BLaER1 treated with 17β-estradiol and CSF1 and Interleukin-3, amounts not matched to agents 10 nM and 100 nM (cell line): ENCODE data around the gene CNNM1.

Experiments used
- H3K27ac ChIP-seq, 11 experiments: shearing (Covaris generic); formaldehyde crosslinking; 2 replicates each; pipeline ENCODE4 v1.8.1; 2022
- H3K27me3 ChIP-seq, 11 experiments: shearing (Covaris generic); formaldehyde crosslinking; 2 replicates each; pipeline ENCODE4 v1.8.1; 2022
- H3K36me3 ChIP-seq, 11 experiments: shearing (Covaris generic); formaldehyde crosslinking; 2 replicates each; pipeline ENCODE4 v1.8.1; 2022
- H3K4me1 ChIP-seq, 10 experiments: shearing (Covaris generic); formaldehyde crosslinking; 2 replicates each; pipeline ENCODE4 v1.8.1; 2022
- H3K4me2 ChIP-seq, 11 experiments: shearing (Covaris generic); formaldehyde crosslinking; 2 replicates each; pipeline ENCODE4 v1.8.1; 2022
- H3K4me3 ChIP-seq, 10 experiments: shearing (Covaris generic); formaldehyde crosslinking; 2 replicates each; pipeline ENCODE4 v1.8.1; 2022
- H3K9ac ChIP-seq, 11 experiments: shearing (Covaris generic); formaldehyde crosslinking; 2 replicates each; pipeline ENCODE4 v1.8.1; 2022
- H3K9me3 ChIP-seq, 11 experiments: shearing (Covaris generic); formaldehyde crosslinking; replicated peaks in 1 of 11; 2 replicates each; pipeline ENCODE4 v1.8.1; 2022
- H4K20me1 ChIP-seq, 11 experiments: shearing (Covaris generic); formaldehyde crosslinking; 2 replicates each; pipeline ENCODE4 v1.8.1; 2022
- Cebpa-rat ChIP-seq, 11 experiments: shearing (Covaris generic); IDR thresholded peaks; 2 replicates each; pipeline ENCODE4 v1.8.1; 2022

Gene CNNM1

DNA sequence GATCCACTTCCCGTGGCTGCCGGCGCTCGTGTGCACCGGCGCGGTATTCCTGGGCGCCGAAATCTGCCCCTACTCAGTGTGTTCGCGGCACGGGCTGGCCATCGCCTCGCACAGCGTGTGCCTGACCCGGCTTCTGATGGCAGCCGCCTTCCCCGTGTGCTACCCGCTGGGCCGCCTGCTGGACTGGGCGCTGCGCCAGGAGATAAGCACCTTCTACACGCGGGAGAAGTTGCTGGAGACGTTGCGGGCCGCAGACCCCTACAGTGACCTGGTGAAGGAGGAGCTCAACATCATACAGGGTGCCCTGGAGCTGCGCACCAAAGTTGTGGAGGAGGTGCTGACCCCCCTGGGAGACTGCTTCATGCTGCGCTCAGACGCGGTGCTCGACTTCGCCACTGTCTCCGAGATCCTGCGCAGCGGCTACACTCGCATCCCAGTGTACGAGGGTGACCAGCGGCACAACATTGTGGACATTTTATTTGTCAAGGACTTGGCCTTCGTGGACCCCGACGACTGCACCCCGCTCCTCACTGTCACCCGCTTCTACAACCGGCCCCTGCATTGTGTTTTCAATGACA, 1.3 kb downstream of the CNNM1 start:
- Histone ChIP-seq H3K4me3 (no peak overlapping the region), H3K36me3 (no peaks in the 10 kb centered on the region), H3K4me1 (no peaks in the 10 kb centered on the region), H3K27ac (no peak overlapping the region), H3K9me3 (peaks cover 20 to 37% (median 28%) of the 10 kb centered on the region in 11 experiments), H3K9ac (no peak overlapping the region), H3K27me3 (no peaks in the 10 kb centered on the region), H4K20me1 (no peaks in the 10 kb centered on the region), H3K4me2 (no peak overlapping the region)
- TF ChIP-seq Cebpa-rat (IDR thresholded peaks at IDR 0.05): no peak

DNA sequence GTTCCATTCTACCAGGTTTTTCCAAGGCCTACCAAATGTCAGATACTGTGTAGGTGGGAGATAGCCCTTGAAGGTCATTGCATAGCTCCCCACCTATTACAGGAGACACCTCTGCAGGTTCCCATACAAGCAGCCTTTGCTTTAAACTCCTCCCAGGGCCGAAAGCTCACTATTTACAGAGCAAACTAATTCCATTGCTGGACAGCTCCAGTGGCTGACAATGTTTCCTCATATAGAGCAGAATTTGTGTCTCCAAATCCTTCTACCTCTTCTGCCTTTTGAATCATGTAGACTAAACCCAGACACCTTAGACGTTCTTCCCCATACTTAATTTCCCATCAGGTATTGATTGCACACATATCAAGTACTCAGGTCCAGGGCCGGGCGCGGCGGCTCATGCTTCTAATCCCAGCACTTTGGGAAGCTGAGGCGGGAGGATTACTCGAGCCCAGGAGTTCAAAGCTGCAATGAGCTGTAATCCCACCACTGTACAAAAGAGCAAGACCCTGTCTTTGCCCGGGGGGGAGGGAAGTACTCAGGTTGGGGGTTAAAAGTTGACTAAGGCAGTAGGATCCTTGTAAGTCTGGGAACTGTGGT, 2.1 kb downstream of the CNNM1 start:
- Histone ChIP-seq H3K4me3 (no peak overlapping the region), H3K9me3 (peaks cover 20 to 37% (median 28%) of the 10 kb centered on the region in 11 experiments), H3K4me1 (no peaks in the 10 kb centered on the region), H3K36me3 (no peaks in the 10 kb centered on the region), H3K4me2 (no peak overlapping the region), H4K20me1 (no peaks in the 10 kb centered on the region), H3K9ac (no peak overlapping the region), H3K27me3 (no peaks in the 10 kb centered on the region), H3K27ac (no peak overlapping the region)
- TF ChIP-seq Cebpa-rat (IDR thresholded peaks at IDR 0.05): no peak

DNA sequence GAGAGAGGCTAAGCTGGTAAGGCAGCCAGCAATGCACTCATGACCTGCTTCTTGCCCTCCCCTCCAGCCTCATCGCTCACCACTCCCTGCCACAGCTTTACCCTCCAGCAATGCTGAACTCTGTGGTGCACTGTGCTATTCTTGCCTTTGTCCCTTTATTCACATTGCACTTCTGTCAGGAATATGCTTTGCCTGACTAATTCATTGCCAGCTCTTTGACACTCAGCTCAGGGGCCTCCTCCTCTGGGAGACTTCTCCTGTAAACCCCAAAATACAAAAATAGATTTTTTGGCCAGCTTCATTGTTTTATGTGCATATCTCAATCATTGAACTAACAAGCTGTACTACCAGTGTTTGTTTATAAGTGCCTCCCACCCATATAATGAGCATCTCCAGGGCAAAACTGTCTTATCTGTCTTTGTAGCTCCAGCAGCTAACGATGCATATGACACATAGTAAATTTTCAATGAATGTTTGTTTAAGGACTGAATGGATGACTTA, 8.2 kb downstream of the CNNM1 start:
- H3K9ac ChIP-seq: no peak overlapping the region
- H3K27ac ChIP-seq: no peak overlapping the region
- H3K4me2 ChIP-seq: no peak overlapping the region
- H3K27me3 ChIP-seq: no peaks in the 10 kb centered on the region
- H4K20me1 ChIP-seq: no peaks in the 10 kb centered on the region
- H3K4me3 ChIP-seq: no peak overlapping the region
- no peaks in the 10 kb centered on the region for H3K36me3 ChIP-seq
- peaks cover 0 to 9% (median 0%) of the 10 kb centered on the region in 11 experiments; a peak in 1 of 22 replicates for H3K9me3 ChIP-seq
- H3K4me1 ChIP-seq: peaks cover 0 to 6% (median 0%) of the 10 kb centered on the region in 10 experiments; a peak in 1 of 20 replicates
- no peak for TF ChIP-seq Cebpa-rat (IDR thresholded peaks at IDR 0.05)

DNA sequence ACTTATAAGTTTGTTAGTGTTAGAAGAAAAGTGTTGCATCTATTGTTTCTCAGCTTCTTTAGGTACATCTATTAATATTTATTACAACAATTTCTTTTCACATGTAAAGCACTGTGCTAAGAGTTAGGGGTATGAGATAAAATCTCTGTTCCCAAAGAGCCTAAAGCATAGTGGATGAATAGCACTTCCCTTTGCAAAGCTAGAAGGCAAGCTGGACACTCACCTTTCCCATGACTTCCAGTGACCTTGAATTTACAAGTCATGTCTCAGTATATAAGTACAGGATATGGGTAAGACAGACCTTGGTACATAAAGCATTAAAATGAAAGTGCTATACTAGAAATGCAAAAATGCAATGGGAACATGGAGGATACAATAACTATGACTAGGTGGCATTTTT, 8.7 kb downstream of the CNNM1 start:
- no peak for TF ChIP-seq Cebpa-rat (IDR thresholded peaks at IDR 0.05)
- no peak overlapping the region for H3K4me2 ChIP-seq
- H3K9ac ChIP-seq: no peak overlapping the region
- peaks cover 0 to 6% (median 0%) of the 10 kb centered on the region in 10 experiments; a peak in 1 of 20 replicates for H3K4me1 ChIP-seq
- peaks cover 0 to 9% (median 0%) of the 10 kb centered on the region in 11 experiments; a peak in 1 of 22 replicates for H3K9me3 ChIP-seq
- H3K36me3 ChIP-seq: no peaks in the 10 kb centered on the region
- H3K27ac ChIP-seq: no peak overlapping the region
- H3K4me3 ChIP-seq: no peak overlapping the region
- H4K20me1 ChIP-seq: no peaks in the 10 kb centered on the region
- no peaks in the 10 kb centered on the region for H3K27me3 ChIP-seq

DNA sequence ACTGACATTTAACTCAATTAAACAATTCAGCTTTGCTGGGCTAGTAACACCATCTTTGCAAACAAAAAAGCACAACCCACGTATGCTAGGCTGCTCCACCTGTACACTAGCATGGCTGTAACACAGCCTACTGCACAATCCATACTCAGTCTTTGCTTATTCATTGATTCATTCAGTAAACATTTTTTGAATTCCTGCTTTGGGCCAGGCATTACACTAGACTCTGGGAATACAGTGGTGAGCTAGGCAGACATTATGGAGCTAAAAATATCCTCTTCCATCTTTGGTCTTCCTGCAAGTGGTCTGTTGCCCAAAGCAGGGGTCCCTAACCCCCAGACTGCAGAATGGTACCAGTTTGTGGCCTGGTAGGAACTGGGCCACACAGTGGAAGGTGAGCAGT, 9.9 kb downstream of the CNNM1 start:
- Histone ChIP-seq H3K27me3 (no peaks in the 10 kb centered on the region), H3K27ac (no peak overlapping the region), H3K4me3 (no peak overlapping the region), H3K4me2 (no peak overlapping the region), H4K20me1 (no peaks in the 10 kb centered on the region), H3K4me1 (peaks cover 0 to 6% (median 0%) of the 10 kb centered on the region in 10 experiments; a peak in 1 of 20 replicates), H3K9ac (no peak overlapping the region), H3K36me3 (no peaks in the 10 kb centered on the region), H3K9me3 (no peaks in the 10 kb centered on the region)
- no peak for TF ChIP-seq Cebpa-rat (IDR thresholded peaks at IDR 0.05)

DNA sequence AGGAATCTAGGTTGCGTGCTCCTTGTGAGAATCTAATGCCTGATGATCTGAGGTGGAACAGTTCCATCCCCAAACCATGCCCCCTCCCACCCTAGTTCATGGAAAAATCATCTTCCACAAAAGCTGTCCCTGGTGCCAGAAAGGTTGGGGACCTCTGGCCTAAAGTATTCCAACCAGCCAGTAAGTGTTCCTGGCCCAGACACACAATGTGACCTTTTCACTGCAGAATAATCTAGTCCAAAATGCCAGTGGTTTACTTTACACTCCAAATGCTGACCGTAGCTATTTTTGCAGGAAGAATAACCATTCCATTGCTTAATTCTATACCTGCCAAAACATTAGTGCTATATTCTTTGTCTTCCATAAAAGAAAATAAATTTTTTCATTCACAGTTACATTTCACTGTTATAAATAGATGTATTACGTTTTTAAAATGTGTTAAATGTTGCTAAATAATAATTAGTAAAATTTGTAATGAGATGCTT, 10.4 kb downstream of the CNNM1 start:
- Histone ChIP-seq H3K4me1 (peaks cover 0 to 6% (median 0%) of the 10 kb centered on the region in 10 experiments; a peak in 1 of 20 replicates), H3K9ac (no peak overlapping the region), H4K20me1 (no peaks in the 10 kb centered on the region), H3K27ac (no peak overlapping the region), H3K27me3 (no peaks in the 10 kb centered on the region), H3K36me3 (no peaks in the 10 kb centered on the region), H3K4me3 (no peak overlapping the region), H3K4me2 (no peak overlapping the region), H3K9me3 (no peaks in the 10 kb centered on the region)
- no peak for TF ChIP-seq Cebpa-rat (IDR thresholded peaks at IDR 0.05)

DNA sequence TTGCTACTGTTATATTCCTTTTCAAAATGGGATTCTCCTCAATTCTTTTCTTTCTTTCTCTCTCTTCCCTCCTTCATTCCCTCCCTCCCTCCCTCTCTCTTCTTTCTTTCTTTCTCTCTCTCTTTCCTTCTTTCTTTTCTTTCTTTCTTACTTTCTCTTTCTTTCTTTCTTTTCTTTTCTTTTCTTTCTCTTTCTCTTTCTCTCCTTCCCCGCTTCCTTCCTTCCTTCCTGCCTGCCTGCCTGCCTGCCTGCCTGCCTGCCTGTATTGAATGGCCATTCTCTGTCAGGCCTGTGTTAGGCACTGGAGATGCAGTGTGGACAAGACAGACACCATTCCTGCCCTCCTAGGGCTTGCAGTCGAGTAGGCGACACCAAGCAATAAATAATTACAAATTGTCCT, 11.5 kb downstream of the CNNM1 start:
- Histone ChIP-seq H3K4me2 (peak overlapping the region in 3 of 11 experiments; percentile 10 to 31 (median 12); a peak in 3 of 22 replicates), H3K27ac (no peak overlapping the region), H3K4me1 (peaks cover 0 to 6% (median 0%) of the 10 kb centered on the region in 10 experiments; a peak in 1 of 20 replicates), H4K20me1 (no peaks in the 10 kb centered on the region), H3K9ac (no peak overlapping the region), H3K9me3 (no peaks in the 10 kb centered on the region), H3K4me3 (no peak overlapping the region), H3K36me3 (no peaks in the 10 kb centered on the region), H3K27me3 (no peaks in the 10 kb centered on the region)
- TF ChIP-seq Cebpa-rat (IDR thresholded peaks at IDR 0.05): no peak

DNA sequence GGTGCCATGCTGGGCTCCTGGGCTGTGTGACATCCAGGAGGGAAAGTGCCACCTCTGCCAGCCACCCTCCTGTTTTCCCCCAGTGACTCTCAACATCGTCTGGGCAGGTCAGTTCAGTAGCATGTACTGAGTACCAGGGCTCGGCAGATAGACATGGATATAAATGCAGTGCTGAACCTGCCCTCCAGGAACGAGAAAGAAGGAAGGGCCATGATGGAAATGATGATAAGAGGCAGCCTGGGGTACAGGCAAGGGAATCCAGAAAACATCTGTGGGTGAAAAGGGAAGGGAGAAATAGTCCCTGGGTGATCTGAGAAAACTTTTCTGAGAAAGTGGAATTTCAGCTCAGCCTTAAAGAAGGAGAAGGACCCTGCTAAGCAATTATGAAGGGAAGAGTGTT, 12.1 kb downstream of the CNNM1 start:
- TF ChIP-seq Cebpa-rat (IDR thresholded peaks at IDR 0.05): no peak
- Histone ChIP-seq H3K36me3 (no peaks in the 10 kb centered on the region), H4K20me1 (no peaks in the 10 kb centered on the region), H3K4me1 (peaks cover 0 to 6% (median 0%) of the 10 kb centered on the region in 10 experiments; a peak in 1 of 20 replicates), H3K9me3 (no peaks in the 10 kb centered on the region), H3K27ac (no peak overlapping the region), H3K4me2 (peak overlapping the region in 3 of 11 experiments; percentile 10 to 31 (median 12); a peak in 3 of 22 replicates), H3K27me3 (no peaks in the 10 kb centered on the region), H3K9ac (no peak overlapping the region), H3K4me3 (no peak overlapping the region)

DNA sequence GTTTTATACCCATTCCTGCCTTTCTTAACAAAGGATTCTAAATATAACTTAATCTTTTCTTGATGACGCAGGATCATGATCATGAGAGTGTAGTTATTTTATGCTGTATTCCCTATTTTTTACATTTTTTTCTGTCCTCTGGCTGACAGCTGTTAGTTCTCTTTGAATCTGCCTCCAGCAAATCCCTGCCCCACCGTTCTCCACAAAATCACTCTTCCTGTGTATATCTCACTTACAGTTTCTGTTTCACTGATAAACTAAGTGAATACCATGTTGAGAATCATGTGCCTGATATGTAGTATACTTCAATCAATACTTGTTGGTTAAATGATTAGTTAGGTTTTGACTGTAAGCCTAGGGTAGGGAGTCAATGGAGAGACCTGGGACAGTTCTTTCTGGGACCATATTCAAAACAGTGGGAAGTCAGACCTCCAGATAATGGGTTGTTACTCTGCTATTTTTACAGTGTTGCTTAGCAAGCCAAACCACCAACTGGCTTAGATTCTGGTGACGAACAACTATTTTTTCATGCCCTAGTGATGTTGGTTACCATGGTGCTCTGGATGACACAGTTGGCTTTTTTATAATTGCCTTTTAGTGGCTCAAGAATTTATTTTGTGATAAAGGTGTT, 12.8 kb downstream of the CNNM1 start:
- Histone ChIP-seq H3K9ac (no peak overlapping the region), H3K4me2 (peak overlapping the region in 3 of 11 experiments; percentile 3; a peak in 1 of 22 replicates), H3K27ac (no peak overlapping the region), H4K20me1 (no peaks in the 10 kb centered on the region), H3K27me3 (no peaks in the 10 kb centered on the region), H3K4me3 (no peak overlapping the region), H3K4me1 (peaks cover 0 to 6% (median 0%) of the 10 kb centered on the region in 10 experiments; a peak in 1 of 20 replicates), H3K9me3 (no peaks in the 10 kb centered on the region), H3K36me3 (no peaks in the 10 kb centered on the region)
- TF ChIP-seq Cebpa-rat (IDR thresholded peaks at IDR 0.05): no peak
